C4-2B (cell line): Measurements from ENCODE around the gene BHLHE23.

ENCODE experiments used
- H3K27ac ChIP-seq: fragments of 450-650 bp; 2 replicates; pipeline ENCODE4 v1.5.1; 2017
- ZFX ChIP-seq: fragments of 450-650 bp; IDR thresholded peaks from 2 replicates; pipeline ENCODE4 v1.6.1; 2017
- TF ChIP-seq, protein P1 (sequence below): fragments of 450-650 bp; conservative IDR thresholded peaks from 2 replicates; pipeline ENCODE4 v1.5.1; 2017; ENCODE audit warnings: mild to moderate bottlenecking

BHLHE23 gene

DNA sequence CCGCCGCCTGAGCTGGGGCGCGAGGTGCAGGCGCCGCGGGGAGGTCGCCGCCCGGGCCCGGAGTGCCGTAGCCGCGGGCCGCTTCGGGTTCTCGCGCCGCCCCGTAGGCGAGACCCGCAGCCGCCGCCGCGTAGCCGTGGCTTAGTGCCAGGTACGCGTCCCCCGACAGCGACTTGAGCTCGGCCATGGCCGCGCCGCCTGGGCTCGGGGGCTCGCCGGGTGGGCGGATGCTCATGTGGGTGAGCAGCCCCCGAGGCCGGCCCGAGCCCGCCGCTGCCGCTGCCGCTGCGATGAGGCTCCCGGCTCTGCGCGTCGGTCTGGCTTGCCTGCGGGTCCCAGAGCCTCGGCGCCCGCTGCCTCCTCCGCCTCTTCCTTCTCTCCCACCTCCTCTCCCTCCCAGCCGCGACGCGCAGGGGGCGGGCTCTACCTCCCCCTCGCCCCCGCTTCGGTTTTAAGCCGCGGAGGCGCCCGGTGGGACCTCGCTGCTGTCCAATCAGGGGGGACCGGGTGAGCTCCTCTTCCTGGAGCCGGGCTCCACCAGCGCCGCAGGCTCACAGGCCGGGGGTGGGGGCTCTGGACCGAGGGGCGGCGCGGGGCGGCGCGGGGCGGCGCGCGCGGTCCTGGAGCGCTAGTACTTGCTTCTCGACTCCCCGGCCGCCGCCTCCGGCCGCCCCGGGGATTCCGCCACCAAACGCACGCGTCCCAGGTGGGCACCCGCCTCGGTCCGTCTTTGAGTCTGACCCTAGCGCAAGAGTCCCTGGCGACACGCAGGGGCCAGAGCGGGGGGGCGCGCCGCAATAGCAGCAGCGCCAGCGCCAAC lies at the start of gene BHLHE23:
Gene BHLHE23 (minus strand): TSS at position 425 of the 820 bp plus-strand sequence. CDS start 190 bp downstream, at position 235.
- TF ChIP-seq ZFX: no peak
- TF ChIP-seq, protein P1, sequence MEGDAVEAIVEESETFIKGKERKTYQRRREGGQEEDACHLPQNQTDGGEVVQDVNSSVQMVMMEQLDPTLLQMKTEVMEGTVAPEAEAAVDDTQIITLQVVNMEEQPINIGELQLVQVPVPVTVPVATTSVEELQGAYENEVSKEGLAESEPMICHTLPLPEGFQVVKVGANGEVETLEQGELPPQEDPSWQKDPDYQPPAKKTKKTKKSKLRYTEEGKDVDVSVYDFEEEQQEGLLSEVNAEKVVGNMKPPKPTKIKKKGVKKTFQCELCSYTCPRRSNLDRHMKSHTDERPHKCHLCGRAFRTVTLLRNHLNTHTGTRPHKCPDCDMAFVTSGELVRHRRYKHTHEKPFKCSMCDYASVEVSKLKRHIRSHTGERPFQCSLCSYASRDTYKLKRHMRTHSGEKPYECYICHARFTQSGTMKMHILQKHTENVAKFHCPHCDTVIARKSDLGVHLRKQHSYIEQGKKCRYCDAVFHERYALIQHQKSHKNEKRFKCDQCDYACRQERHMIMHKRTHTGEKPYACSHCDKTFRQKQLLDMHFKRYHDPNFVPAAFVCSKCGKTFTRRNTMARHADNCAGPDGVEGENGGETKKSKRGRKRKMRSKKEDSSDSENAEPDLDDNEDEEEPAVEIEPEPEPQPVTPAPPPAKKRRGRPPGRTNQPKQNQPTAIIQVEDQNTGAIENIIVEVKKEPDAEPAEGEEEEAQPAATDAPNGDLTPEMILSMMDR: no peak

DNA sequence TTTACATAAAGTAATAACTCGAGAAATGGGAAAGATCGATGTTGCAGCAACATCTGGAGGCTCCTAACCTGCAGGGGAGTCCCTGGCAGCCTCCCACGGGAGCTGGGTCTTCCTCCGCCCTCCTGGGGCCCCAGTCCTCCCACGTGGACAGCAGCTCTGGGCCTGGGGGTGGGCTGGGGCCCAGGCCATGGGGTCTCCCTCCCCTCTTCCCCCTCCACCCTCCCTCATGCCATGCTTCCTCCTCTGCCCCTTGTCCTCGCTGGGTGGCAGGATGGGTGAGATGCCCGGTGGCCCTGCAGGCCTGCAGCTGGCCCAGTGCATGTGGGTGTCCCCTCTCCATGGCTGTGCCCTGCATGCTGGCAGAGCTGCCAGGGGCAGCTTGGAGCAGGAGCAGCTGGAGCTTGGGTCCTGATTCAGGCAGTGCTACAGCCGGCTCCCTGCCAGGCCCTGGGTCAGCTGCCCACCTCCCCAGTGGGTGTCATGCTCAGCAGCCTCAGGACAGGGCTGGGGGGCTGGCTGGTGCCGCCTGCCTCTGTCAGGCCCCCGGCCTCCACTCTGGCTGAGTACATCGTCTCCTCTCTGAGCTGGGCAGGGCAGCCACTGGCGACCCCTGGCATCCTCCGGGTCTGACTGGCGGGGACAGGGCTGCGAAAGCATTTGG lies 48.9 kb upstream of the BHLHE23 start:
- H3K27ac ChIP-seq: no peak overlapping the region
- TF ChIP-seq ZFX: no peak
- TF ChIP-seq, protein P1: no peak

More for the DNA sequence above, at the start of gene BHLHE23:
- no peak within 1 kb of the TSS for H3K27ac ChIP-seq

DNA sequence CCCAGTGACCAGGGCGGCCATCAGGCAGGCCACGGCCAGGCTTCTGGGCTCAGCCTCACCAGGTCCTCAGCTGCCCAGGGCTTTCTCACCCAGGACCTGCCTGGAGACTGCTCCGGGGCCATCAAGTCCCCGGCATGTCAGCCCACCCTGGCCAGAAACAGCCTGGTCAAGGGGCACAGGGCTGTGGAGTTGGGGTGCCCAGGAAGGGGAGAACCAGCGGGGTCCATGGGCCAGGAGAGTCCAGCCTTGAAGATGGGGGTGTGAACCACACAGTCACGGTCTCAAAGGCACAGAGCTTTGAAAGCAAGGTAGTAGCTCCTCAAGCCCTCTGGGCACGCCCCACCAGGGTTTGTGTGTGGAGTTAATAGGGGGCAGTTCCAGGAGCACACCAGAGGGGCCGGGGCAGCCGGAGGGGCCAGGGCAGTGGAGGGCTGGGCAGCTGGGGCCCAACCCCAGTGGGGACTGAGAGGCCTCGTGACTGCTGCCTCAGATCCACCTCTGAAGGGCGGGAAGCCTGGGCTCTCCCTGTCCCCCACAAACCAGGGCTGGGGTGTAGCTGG lies 48.0 kb upstream of the BHLHE23 start:
- H3K27ac ChIP-seq: no peak overlapping the region
- TF ChIP-seq, protein P1: no peak

DNA sequence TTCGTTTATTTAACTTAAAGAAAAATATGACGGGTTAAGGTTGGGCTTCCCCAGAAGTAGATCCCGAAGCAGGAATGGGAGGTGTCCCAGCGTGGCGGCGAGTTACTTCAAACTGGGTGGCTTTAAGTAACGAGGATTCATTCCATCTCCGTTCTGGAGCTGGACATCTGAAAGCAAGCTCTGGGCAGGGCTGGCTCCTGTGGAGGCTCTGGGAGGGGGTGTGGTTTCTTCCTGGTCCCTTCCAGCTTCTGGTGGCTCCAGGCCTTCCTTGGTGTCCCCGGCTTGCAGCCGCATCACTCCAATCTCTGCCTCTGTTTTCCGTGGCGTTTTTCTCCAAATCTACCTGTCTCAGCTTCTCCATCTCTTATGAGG lies 47.3 kb upstream of the BHLHE23 start:
- TF ChIP-seq, protein P1: no peak
- TF ChIP-seq ZFX: no peak
- H3K27ac ChIP-seq: no peak overlapping the region

GRCh38 chr20:63053432-63054102 lies 46.8 kb upstream of the BHLHE23 start:
- H3K27ac ChIP-seq: no peak overlapping the region
- TF ChIP-seq, protein P1: no peak
- TF ChIP-seq ZFX: no peak

- TF ChIP-seq, protein P1: no peak
- TF ChIP-seq ZFX: no peak
- no peak overlapping the region for H3K27ac ChIP-seq
Measured at GRCh38 chr20:63052571-63053431, 46.0 kb upstream of the BHLHE23 start.
